Effector memory CD4-positive, alpha-beta T cell (primary cell): ENCODE measurements around the gene MRC2.

Source experiments
- DNase-seq, 3 donors: peaks; one replicate each; pipeline ENCODE4 v3.0.0-alpha.2; 2020
- H3K27ac ChIP-seq: 2 replicates; pipeline ENCODE4 v1.7.0; 2013; ENCODE audit warnings: mild to moderate bottlenecking, low read length, moderate library complexity; ENCODE audit not compliant: insufficient read depth, poor library complexity, severe bottlenecking
- H3K27me3 ChIP-seq: replicated peaks from 2 replicates; pipeline ENCODE4 v1.7.0; 2013; ENCODE audit warnings: mild to moderate bottlenecking, low read length; ENCODE audit not compliant: insufficient read depth, control insufficient read depth, poor library complexity, severe bottlenecking
- H3K36me3 ChIP-seq: 2 replicates; pipeline ENCODE4 v1.7.0; 2013; ENCODE audit warnings: mild to moderate bottlenecking, low read length, moderate library complexity; ENCODE audit not compliant: control insufficient read depth, insufficient read depth
- H3K4me1 ChIP-seq: 2 replicates; pipeline ENCODE4 v1.7.0; 2013; ENCODE audit warnings: low read length, mild to moderate bottlenecking; ENCODE audit not compliant: control insufficient read depth, insufficient read depth, poor library complexity, severe bottlenecking
- H3K4me3 ChIP-seq: 2 replicates; pipeline ENCODE4 v1.7.0; 2013; ENCODE audit warnings: low read length, low read depth, mild to moderate bottlenecking; ENCODE audit not compliant: insufficient read depth, poor library complexity, severe bottlenecking
- H3K9me3 ChIP-seq: 2 replicates; pipeline ENCODE4 v1.7.0; 2013; ENCODE audit warnings: mild to moderate bottlenecking, low read length, moderate library complexity; ENCODE audit not compliant: control insufficient read depth

Gene MRC2

DNA sequence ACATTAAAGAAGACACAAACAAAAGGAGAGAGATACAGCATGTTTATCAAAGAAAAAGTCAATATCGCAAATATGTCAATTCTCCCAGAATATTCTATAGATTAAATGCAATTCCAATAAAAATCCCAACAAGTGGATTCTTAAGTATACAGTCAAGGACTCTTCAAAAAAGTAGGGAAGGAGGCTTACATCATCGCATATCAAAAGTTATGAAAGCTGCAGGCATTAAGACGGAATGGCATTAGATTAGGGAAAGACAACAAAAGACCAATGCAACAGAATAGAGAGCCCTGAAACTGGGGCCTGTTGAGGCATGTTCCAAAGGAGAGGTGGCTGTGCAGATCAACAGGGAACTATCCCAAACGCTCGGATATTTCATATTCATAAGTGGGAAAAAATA lies 104.7 kb downstream of the MRC2 start:
- H3K27ac ChIP-seq: no peak overlapping the region
- H3K9me3 ChIP-seq: no peaks in the 10 kb centered on the region
- H3K4me1 ChIP-seq: no peaks in the 10 kb centered on the region
- DNase-seq: no peak
- H3K4me3 ChIP-seq: no peak overlapping the region
- H3K27me3 ChIP-seq: no peaks in the 10 kb centered on the region
- no peaks in the 10 kb centered on the region for H3K36me3 ChIP-seq

- no peak overlapping the region for H3K4me3 ChIP-seq
Observed at GRCh38 chr17:62735044-62735651, 107.7 kb downstream of the MRC2 start.

DNA sequence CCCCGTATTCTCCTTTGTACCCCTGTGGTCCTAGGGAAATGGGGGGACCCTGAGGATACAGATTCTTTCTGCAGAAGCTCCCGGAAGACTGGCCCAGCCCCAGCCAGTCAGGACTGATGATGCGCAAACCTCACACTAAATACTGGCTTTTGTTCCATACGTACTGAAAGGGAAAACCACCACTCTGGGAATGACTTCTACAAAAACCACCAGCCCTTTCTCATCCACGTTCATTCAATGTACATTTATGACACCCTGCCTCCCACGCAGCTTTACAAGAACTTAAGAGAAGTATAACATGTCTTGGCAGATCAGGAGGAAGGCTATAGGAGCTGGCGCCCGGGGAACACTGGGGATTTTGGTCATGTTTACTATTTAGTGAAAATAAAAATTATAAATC lies 110.0 kb downstream of the MRC2 start:
- no peak for DNase-seq
- Histone ChIP-seq H3K4me1 (no peaks in the 10 kb centered on the region), H3K4me3 (no peak overlapping the region), H3K36me3 (no peaks in the 10 kb centered on the region), H3K9me3 (no peaks in the 10 kb centered on the region), H3K27me3 (no peaks in the 10 kb centered on the region), H3K27ac (no peak overlapping the region)

More at GRCh38 chr17:62735044-62735651, 107.7 kb downstream of the MRC2 start:
- Histone ChIP-seq H3K27me3 (no peaks in the 10 kb centered on the region), H3K27ac (no peak overlapping the region), H3K9me3 (no peaks in the 10 kb centered on the region), H3K4me1 (no peaks in the 10 kb centered on the region), H3K36me3 (no peaks in the 10 kb centered on the region)
- no peak for DNase-seq

- Histone ChIP-seq H3K9me3 (no peaks in the 10 kb centered on the region), H3K27me3 (no peaks in the 10 kb centered on the region), H3K27ac (no peak overlapping the region), H3K36me3 (no peaks in the 10 kb centered on the region), H3K4me1 (no peaks in the 10 kb centered on the region), H3K4me3 (no peak overlapping the region)
- no peak for DNase-seq
Observed at GRCh38 chr17:62738281-62738680, 110.8 kb downstream of the MRC2 start.

GRCh38 chr17:62739645-62740388 lies 112.3 kb downstream of the MRC2 start:
- no peaks in the 10 kb centered on the region for H3K27me3 ChIP-seq
- H3K27ac ChIP-seq: no peak overlapping the region
- H3K4me3 ChIP-seq: no peak overlapping the region
- no peaks in the 10 kb centered on the region for H3K4me1 ChIP-seq
- no peaks in the 10 kb centered on the region for H3K9me3 ChIP-seq
- no peak for DNase-seq
- H3K36me3 ChIP-seq: no peaks in the 10 kb centered on the region

DNA sequence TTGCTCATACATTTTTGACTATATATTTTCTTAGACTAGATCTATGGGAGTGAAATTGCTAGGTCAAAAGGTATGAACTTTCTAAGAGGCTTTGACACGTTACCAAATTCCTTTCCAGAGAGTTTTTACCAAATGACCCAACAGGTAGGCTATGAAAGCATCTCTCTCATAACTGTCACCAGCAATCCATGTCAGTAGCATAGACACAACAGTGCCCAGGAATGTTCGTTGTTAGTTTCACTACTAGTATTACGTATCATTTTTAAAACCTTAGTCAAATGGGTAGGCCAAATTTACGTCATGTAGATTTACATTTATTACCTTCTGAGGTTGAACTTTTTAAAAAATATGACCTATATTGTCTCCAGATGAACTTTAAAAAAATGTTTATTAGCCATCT lies 113.8 kb downstream of the MRC2 start:
- Histone ChIP-seq H3K4me3 (no peak overlapping the region), H3K9me3 (no peaks in the 10 kb centered on the region), H3K27ac (no peak overlapping the region), H3K27me3 (no peaks in the 10 kb centered on the region), H3K36me3 (no peaks in the 10 kb centered on the region), H3K4me1 (no peaks in the 10 kb centered on the region)
- DNase-seq: no peak
